ENCODE data around the gene MAP2K5.

The MAP2K5 gene

GRCh38 chr15:67832031-67832551 lies 289.6 kb downstream of the MAP2K5 start:
- POLR2A ChIA-PET (ENCODE audit: low non-redundant PET): no interaction called here
- DNase-seq (ENCODE audit: low spot score): no peak
- CTCF ChIA-PET: interaction anchor here (0.6 kb wide), 2 partner anchors 190 to 298 kb away, joined by 4 read pairs; no protein-coding TSS in a partner anchor
- TF ChIP-seq CTCF (conservative IDR thresholded peaks at IDR 0.05; ENCODE audit: low read depth): no peak; the same call in 1 of the 2 replicates
- H3K27ac ChIP-seq: no peak overlapping the region

GRCh38 chr15:67832897-67833709 lies 290.6 kb downstream of the MAP2K5 start:
- ChIA-PET CTCF (interaction anchor here (0.5 to 0.6 kb wide), 3 partner anchors 248 to 951 kb away, joined by 3 to 4 read pairs (median 3); no protein-coding TSS in a partner anchor), POLR2A (ENCODE audit: low non-redundant PET) (no interaction called here)
- no peak for TF ChIP-seq CTCF (conservative IDR thresholded peaks at IDR 0.05; ENCODE audit: low read depth)
- no peak for DNase-seq (ENCODE audit: low spot score)
- H3K27ac ChIP-seq: no peak overlapping the region

GRCh38 chr15:67833710-67834511 lies 291.4 kb downstream of the MAP2K5 start:
- POLR2A ChIA-PET (ENCODE audit: low non-redundant PET): no interaction called here
- peak; percentile 67 for TF ChIP-seq CTCF (conservative IDR thresholded peaks at IDR 0.05; ENCODE audit: low read depth)
- DNase-seq (ENCODE audit: low spot score): peak; percentile 51
- H3K27ac ChIP-seq: no peak overlapping the region
- CTCF ChIA-PET: interaction anchor here (0.6 kb wide), 2 partner anchors 346 to 358 kb away, joined by 3 to 6 read pairs; no protein-coding TSS in a partner anchor

- H3K27ac ChIP-seq: no peak overlapping the region
- DNase-seq (ENCODE audit: low spot score): no peak
- ChIA-PET POLR2A (ENCODE audit: low non-redundant PET) (no interaction called here), CTCF (interaction anchor here (0.6 to 0.8 kb wide), 3 partner anchors 345 to 888 kb away, joined by 4 to 6 read pairs (median 4); no protein-coding TSS in a partner anchor)
- no peak for TF ChIP-seq CTCF (conservative IDR thresholded peaks at IDR 0.05; ENCODE audit: low read depth)
Observed at GRCh38 chr15:67834581-67835296, 292.2 kb downstream of the MAP2K5 start.

- ChIA-PET POLR2A (ENCODE audit: low non-redundant PET) (no interaction called here), CTCF (interaction anchor here (0.6 to 1.3 kb wide), 11 partner anchors 22 to 889 kb away, joined by 3 to 11 read pairs (median 4); no protein-coding TSS in a partner anchor)
- no peak overlapping the region for H3K27ac ChIP-seq
- DNase-seq (ENCODE audit: low spot score): no peak
- TF ChIP-seq CTCF (conservative IDR thresholded peaks at IDR 0.05; ENCODE audit: low read depth): no peak
Observed at GRCh38 chr15:67835297-67836133, 293.0 kb downstream of the MAP2K5 start.

Data from RWPE1 (cell line).